ENCODE results near the gene UBE2J2.

DNA sequence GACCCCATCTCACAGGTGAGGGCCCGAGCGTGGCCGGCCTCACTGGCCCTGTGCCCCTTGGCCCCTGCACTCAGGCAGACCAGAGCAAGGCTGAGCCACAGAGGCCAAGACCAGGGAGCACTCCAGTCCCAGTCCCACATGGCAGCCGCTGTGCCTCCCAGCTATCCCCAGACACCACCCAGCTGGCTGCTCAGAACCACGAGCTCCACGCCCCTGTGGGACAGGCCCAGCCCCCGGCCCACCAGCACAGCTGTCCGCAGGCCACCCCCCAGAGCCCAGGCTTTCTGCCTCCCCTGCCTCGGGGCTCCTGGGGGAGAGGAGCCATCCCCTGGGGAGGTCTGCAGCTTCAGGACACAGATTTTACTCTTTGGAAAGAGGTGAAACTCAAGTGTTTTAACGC, 18.0 kb downstream of the UBE2J2 start:
- TF ChIP-seq EZH2 (IDR thresholded peaks at IDR 0.05; ENCODE audit: insufficient read depth, poor library complexity, severe bottlenecking) (no peak), EZH2phosphoT487 (IDR thresholded peaks at IDR 0.05; ENCODE audit: insufficient read depth, low read depth) (no peak)
